GM23338 (cell line): ENCODE measurements around the gene PUM1. TPM values are rescaled to one million over a fixed set of nuclear protein-coding genes. Genes with fewer than 3 reads are reported as not detected.

Source experiments
- ATAC-seq: fragments of 200-7000 bp; cut with Tn5 transposase; 3 replicates; pipeline ENCODE4 v1.9.1; 2020
- DNase-seq: peaks from one replicate; pipeline ENCODE4 v3.0.0-alpha.2; 2015; ENCODE audit warnings: low spot score
- H2AFZ ChIP-seq: fragments of 200-600 bp; sonication (generic); 2 replicates; pipeline ENCODE4 v1.8.0; 2016; ENCODE audit warnings: antibody characterized with exemption, mild to moderate bottlenecking, moderate library complexity
- H3F3A ChIP-seq: fragments of 200-600 bp; sonication (generic); replicated peaks from 2 replicates; pipeline ENCODE4 v1.8.0; 2017; ENCODE audit warnings: antibody characterized with exemption, mixed run types, low read depth
- H3K27ac ChIP-seq: fragments of 200-600 bp; sonication (generic); 2 replicates; pipeline ENCODE4 v1.6.1; 2016; ENCODE audit warnings: low read depth
- H3K27me3 ChIP-seq: fragments of 200-600 bp; sonication (generic); 2 replicates; pipeline ENCODE4 v1.8.0; 2016; ENCODE audit warnings: mild to moderate bottlenecking, mixed run types, moderate library complexity; ENCODE audit not compliant: insufficient read depth
- H3K36me3 ChIP-seq: fragments of 200-600 bp; sonication (generic); 2 replicates; pipeline ENCODE4 v1.8.0; 2016; ENCODE audit warnings: mild to moderate bottlenecking; ENCODE audit not compliant: insufficient read depth
- H3K4me1 ChIP-seq: fragments of 200-600 bp; sonication (generic); 2 replicates; pipeline ENCODE4 v1.8.0; 2016; ENCODE audit warnings: mild to moderate bottlenecking, moderate library complexity; ENCODE audit not compliant: insufficient read depth
- H3K4me2 ChIP-seq: fragments of 200-600 bp; sonication (generic); 2 replicates; pipeline ENCODE4 v1.7.1; 2017; ENCODE audit warnings: mixed run types
- H3K4me3 ChIP-seq: fragments of 200-600 bp; sonication (generic); 2 replicates; pipeline ENCODE4 v1.6.1; 2016; ENCODE audit warnings: mixed run types
- H3K79me2 ChIP-seq: fragments of 200-600 bp; sonication (generic); replicated peaks from 2 replicates; pipeline ENCODE4 v1.8.0; 2017; ENCODE audit warnings: mild to moderate bottlenecking; ENCODE audit not compliant: insufficient read depth
- H3K9me2 ChIP-seq: fragments of 200-600 bp; sonication (generic); 2 replicates; pipeline ENCODE4 v1.8.0; 2017; ENCODE audit not compliant: insufficient read depth
- H4K20me1 ChIP-seq: fragments of 200-600 bp; sonication (generic); replicated peaks from 2 replicates; pipeline ENCODE4 v1.8.0; 2017; ENCODE audit warnings: mild to moderate bottlenecking; ENCODE audit not compliant: insufficient read depth
- H3K27ac Mint-ChIP-seq: 2 replicates; pipeline ENCODE4 v1.8.0; 2020; ENCODE audit warnings: inconsistent platforms, mild to moderate bottlenecking, moderate library complexity, mixed read lengths
- H3K27me3 Mint-ChIP-seq: 3 replicates; pipeline ENCODE4 v1.8.0; 2022; ENCODE audit warnings: low read depth, mild to moderate bottlenecking, moderate library complexity, mixed read lengths, inconsistent platforms; ENCODE audit not compliant: insufficient read depth, poor library complexity
- H3K36me3 Mint-ChIP-seq: 3 replicates; pipeline ENCODE4 v1.8.0; 2021; ENCODE audit warnings: low read depth, mild to moderate bottlenecking, inconsistent platforms, moderate library complexity, mixed read lengths
- H3K4me1 Mint-ChIP-seq: 3 replicates; pipeline ENCODE4 v1.8.0; 2020; ENCODE audit warnings: mild to moderate bottlenecking, inconsistent platforms, mixed read lengths
- H3K4me3 Mint-ChIP-seq: 3 replicates; pipeline ENCODE4 v1.8.0; 2021; ENCODE audit warnings: moderate library complexity, mild to moderate bottlenecking, inconsistent platforms, mixed read lengths
- H3K9me3 Mint-ChIP-seq: 3 replicates; pipeline ENCODE4 v1.8.0; 2020; ENCODE audit warnings: moderate library complexity, mild to moderate bottlenecking, inconsistent platforms, mixed read lengths
- CREB1 ChIP-seq: fragments of 250-450 bp; sonication (Bioruptor Pico); IDR thresholded peaks from 2 replicates; pipeline ENCODE4 v1.5.0; 2020; ENCODE audit warnings: low read depth, mild to moderate bottlenecking, moderate library complexity
- EZH2phosphoT487 ChIP-seq: fragments of 200-600 bp; sonication (generic); IDR thresholded peaks from one replicate; pipeline ENCODE4 v1.8.1; 2018; ENCODE audit warnings: antibody characterized with exemption; ENCODE audit not compliant: unreplicated experiment
- NANOG ChIP-seq: IDR thresholded peaks from 2 replicates; pipeline ENCODE4 v1.6.1; 2016; ENCODE audit warnings: antibody characterized with exemption, borderline replicate concordance
- STAT1 ChIP-seq: IDR thresholded peaks from one replicate; pipeline ENCODE4 v1.6.1; 2016; ENCODE audit warnings: antibody characterized with exemption; ENCODE audit not compliant: unreplicated experiment
- ZNF114 ChIP-seq: fragments of 250-450 bp; sonication (Bioruptor Pico); IDR thresholded peaks from 2 replicates; pipeline ENCODE4 v1.5.0; 2020; ENCODE audit warnings: mild to moderate bottlenecking, moderate library complexity
- ZNF331 ChIP-seq: fragments of 250-450 bp; sonication (Bioruptor Pico); IDR thresholded peaks from 2 replicates; pipeline ENCODE4 v1.5.0; 2020; ENCODE audit warnings: low read depth, mild to moderate bottlenecking, moderate library complexity
- ZNF462 ChIP-seq: fragments of 250-450 bp; sonication (Bioruptor Pico); IDR thresholded peaks from 2 replicates; pipeline ENCODE4 v1.5.0; 2020; ENCODE audit warnings: mild to moderate bottlenecking, moderate library complexity
- polyA plus RNA-seq: library from polyadenylated mRNA; unstranded; fragments of >200 nt; fragmentation: Nextera tagmentation; extraction: Ambion mirVana; gene quantifications from 2 replicates; pipeline ENCODE4 v1.2.1, GENCODE V29; 2016
- total RNA-seq: library from RNA; depleted of rRNA; stranded (reverse); fragments of >200 nt; shearing (Covaris generic); gene quantifications from 2 replicates; pipeline ENCODE4 v1.2.3, GENCODE V29; 2014

The PUM1 gene
- total and polyA plus RNA-seq, 2 experiments from 2014 or later = 44.4 to 117 TPM

- TF ChIP-seq ZNF462 (CRISPR knock-in tag) (no peak), ZNF331 (CRISPR knock-in tag) (no peak), NANOG (no peak), ZNF114 (CRISPR knock-in tag) (no peak), CREB1 (no peak), EZH2phosphoT487 (no peak), STAT1 (no peak)
- H3K4me1 Mint-ChIP-seq = peaks cover 68% of the 10 kb centered on the region
- Histone ChIP-seq H3K79me2 (peaks cover 3% of the 10 kb centered on the region), H3K4me2 (no peak overlapping the region), H3K27me3 (peaks cover 18% of the 10 kb centered on the region), H3K9me2 (no peaks in the 10 kb centered on the region), H2AFZ (no peak overlapping the region), H3F3A (peaks cover 19% of the 10 kb centered on the region; the same call in 1 of the 2 replicates), H4K20me1 (peaks cover 4% of the 10 kb centered on the region; the same call in 1 of the 2 replicates), H3K27ac (no peak overlapping the region), H3K4me3 (no peak overlapping the region), H3K4me1 (peaks cover 44% of the 10 kb centered on the region), H3K36me3 (no peaks in the 10 kb centered on the region)
- no peak for ATAC-seq
- no peaks in the 10 kb centered on the region for H3K9me3 Mint-ChIP-seq
- H3K4me3 Mint-ChIP-seq = peak overlapping the region; percentile 48
- no peak overlapping the region for H3K27ac Mint-ChIP-seq
- H3K27me3 Mint-ChIP-seq = peaks cover 29% of the 10 kb centered on the region
- no peaks in the 10 kb centered on the region; the same call in 2 of the 3 replicates for H3K36me3 Mint-ChIP-seq
- DNase-seq = no peak
Observed at GRCh38 chr1:30905916-30906620, 159.4 kb downstream of the PUM1 start.
